Measurements from ENCODE around the gene ARF3.

- TF ChIP-seq CTCF (IDR thresholded peaks at IDR 0.05) (no peak), POLR2A (IDR thresholded peaks at IDR 0.05) (no peak)
Observed at GRCh38 chr12:48946943-48947342, 10.3 kb downstream of the ARF3 start.

Measured in uterus (tissue), 2 donors.